ENCODE results near the gene SLC46A3. TPM values are rescaled to one million over a fixed set of nuclear protein-coding genes. Genes with fewer than 3 reads are reported as not detected.

Gene SLC46A3
- total RNA-seq, result 10 to 100 TPM in 2 of 4 donors, 1 to 10 TPM in 2; 5.3 to 13.8 (median 9.6) TPM

DNA sequence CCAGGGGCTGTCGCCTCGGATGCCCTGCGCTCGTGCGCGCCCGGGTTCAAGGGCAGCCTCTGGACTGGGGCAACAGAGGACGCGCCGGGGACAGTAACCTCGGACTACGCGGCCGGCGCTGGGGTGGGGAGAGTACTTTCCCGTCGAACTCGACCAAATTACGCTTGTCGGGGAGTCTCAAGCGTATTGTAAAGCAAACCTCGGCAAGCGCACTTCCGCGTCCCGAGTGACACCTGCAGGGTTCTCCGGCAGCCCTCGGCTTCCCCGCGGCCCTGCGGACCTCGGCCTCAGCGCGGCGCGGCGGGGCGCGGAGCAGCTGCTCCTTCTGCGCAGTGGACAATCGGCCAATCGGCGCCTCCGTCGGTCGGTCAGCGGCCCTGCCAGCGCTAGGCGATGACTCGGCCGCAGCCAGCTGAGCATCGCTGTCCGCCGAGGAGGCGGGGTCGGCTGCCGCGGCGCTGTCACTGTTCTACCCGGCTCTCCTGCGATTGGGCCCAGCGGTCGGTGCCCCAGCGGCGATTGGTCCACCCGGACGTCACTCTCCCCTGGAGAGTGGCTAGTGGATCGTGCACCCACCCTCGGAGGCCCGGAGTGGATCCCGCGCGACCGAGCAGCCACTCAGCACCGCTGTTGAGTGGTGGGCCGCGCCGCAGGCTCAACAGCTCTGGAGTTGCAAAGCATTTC lies at the start of gene SLC46A3:
SLC46A3 (minus strand) TSS at position 428 of the 684 bp plus-strand sequence. CDS start 972 bp downstream, outside the sequence.
- peak in 2 of 3 donors; percentile 37 to 71 for TF ChIP-seq POLR2AphosphoS5 (IDR thresholded peaks at IDR 0.05)
- TF ChIP-seq, protein P1, sequence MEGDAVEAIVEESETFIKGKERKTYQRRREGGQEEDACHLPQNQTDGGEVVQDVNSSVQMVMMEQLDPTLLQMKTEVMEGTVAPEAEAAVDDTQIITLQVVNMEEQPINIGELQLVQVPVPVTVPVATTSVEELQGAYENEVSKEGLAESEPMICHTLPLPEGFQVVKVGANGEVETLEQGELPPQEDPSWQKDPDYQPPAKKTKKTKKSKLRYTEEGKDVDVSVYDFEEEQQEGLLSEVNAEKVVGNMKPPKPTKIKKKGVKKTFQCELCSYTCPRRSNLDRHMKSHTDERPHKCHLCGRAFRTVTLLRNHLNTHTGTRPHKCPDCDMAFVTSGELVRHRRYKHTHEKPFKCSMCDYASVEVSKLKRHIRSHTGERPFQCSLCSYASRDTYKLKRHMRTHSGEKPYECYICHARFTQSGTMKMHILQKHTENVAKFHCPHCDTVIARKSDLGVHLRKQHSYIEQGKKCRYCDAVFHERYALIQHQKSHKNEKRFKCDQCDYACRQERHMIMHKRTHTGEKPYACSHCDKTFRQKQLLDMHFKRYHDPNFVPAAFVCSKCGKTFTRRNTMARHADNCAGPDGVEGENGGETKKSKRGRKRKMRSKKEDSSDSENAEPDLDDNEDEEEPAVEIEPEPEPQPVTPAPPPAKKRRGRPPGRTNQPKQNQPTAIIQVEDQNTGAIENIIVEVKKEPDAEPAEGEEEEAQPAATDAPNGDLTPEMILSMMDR (IDR thresholded peaks at IDR 0.05), result peak in 1 of 2 donors; percentile 9
- TF ChIP-seq EP300 (IDR thresholded peaks at IDR 0.05), result no peak
- under 1% methylated on average over 40 of the region's 78 CpGs for WGBS
- H3K4me1 ChIP-seq, result peaks cover 24% of the 10 kb centered on the region
- no peaks in the 10 kb centered on the region for H3K36me3 ChIP-seq
- H3K27ac ChIP-seq, result peak within 1 kb of the TSS; percentile 81
- no peaks in the 10 kb centered on the region for H3K27me3 ChIP-seq
- H3K4me3 ChIP-seq, result peak within 1 kb of the TSS; percentile 55
- DNase-seq (ENCODE audit: low spot score in 2 of 2), result peak; percentile 98 to 99
- no peaks in the 10 kb centered on the region for H3K9me3 ChIP-seq

DNA sequence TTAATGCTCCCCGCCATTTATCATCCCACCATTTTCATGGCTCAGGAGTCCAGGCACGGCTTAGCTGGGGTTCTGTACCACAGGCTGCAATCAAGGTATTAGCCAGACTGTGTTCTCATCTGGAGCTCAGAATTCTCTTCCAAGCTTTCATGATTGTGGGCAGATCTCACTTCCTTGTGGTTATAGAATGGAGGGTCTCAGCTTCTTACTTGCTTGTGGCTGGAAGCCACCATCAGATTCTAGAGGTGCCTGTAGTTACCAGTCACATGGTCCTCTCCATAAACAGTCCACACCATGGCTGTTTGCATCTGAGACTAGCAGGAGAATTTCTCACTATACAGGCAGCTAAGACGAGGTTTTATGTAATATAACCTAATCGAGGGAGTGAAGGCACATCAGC lies 45.1 kb upstream of the SLC46A3 start:
- H3K9me3 ChIP-seq, result peaks cover 9% of the 10 kb centered on the region
- WGBS, result 89% methylated on average over 4 of the region's 4 CpGs
- no peak for DNase-seq (ENCODE audit: low spot score in 2 of 2)
- H3K36me3 ChIP-seq, result no peaks in the 10 kb centered on the region
- no peak overlapping the region for H3K27ac ChIP-seq
- H3K27me3 ChIP-seq, result no peaks in the 10 kb centered on the region
- H3K4me3 ChIP-seq, result no peak overlapping the region
- TF ChIP-seq POLR2A (IDR thresholded peaks at IDR 0.05) (no peak), POLR2AphosphoS5 (IDR thresholded peaks at IDR 0.05) (no peak), EP300 (IDR thresholded peaks at IDR 0.05) (no peak)
- TF ChIP-seq, protein P1 (IDR thresholded peaks at IDR 0.05), result no peak
- no peaks in the 10 kb centered on the region for H3K4me1 ChIP-seq

DNA sequence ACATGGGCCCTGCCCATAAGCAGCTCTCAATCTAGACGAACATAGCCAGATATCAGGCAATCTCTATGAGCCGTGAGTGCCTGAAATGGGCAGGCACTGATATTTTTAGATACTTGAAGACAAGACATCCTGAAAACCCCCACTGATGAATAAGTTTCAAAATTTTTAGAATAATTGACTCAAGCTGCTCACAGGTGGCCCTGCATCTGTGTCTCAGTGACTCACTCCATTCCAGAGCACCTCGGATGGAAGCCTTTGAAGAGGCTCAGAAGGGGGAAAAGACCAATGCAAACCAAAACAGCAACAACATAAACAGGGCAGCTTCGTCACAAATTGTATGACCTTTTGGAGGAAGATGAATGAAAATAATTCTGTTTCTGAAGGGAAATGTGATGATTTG lies 42.8 kb upstream of the SLC46A3 start:
- 65% methylated on average over 4 of the region's 4 CpGs for WGBS
- Histone ChIP-seq H3K4me3 (no peak overlapping the region), H3K4me1 (no peaks in the 10 kb centered on the region), H3K27me3 (no peaks in the 10 kb centered on the region), H3K36me3 (no peaks in the 10 kb centered on the region), H3K9me3 (peaks cover 11% of the 10 kb centered on the region), H3K27ac (no peak overlapping the region)
- TF ChIP-seq EP300 (IDR thresholded peaks at IDR 0.05) (no peak), POLR2AphosphoS5 (IDR thresholded peaks at IDR 0.05) (no peak), POLR2A (IDR thresholded peaks at IDR 0.05) (no peak)
- TF ChIP-seq, protein P1 (IDR thresholded peaks at IDR 0.05), result no peak
- no peak for DNase-seq (ENCODE audit: low spot score in 2 of 2)

- Histone ChIP-seq H3K9me3 (peaks cover 6% of the 10 kb centered on the region), H3K4me3 (peak overlapping the region; percentile 22), H3K27me3 (no peaks in the 10 kb centered on the region), H3K27ac (no peak overlapping the region), H3K36me3 (no peaks in the 10 kb centered on the region), H3K4me1 (peaks cover 15% of the 10 kb centered on the region)
- DNase-seq (ENCODE audit: low spot score in 2 of 2), result no peak
- TF ChIP-seq, protein P1 (IDR thresholded peaks at IDR 0.05), result no peak
- no peak for TF ChIP-seq EP300 (IDR thresholded peaks at IDR 0.05)
- TF ChIP-seq POLR2AphosphoS5 (IDR thresholded peaks at IDR 0.05), result no peak
- no peak for TF ChIP-seq POLR2A (IDR thresholded peaks at IDR 0.05)
- WGBS, result 67% methylated on average over 5 of the region's 5 CpGs
Measured at GRCh38 chr13:28755546-28755870, 36.7 kb upstream of the SLC46A3 start.

- H3K27ac ChIP-seq, result peak overlapping the region; percentile 3
- no peak for DNase-seq (ENCODE audit: low spot score in 2 of 2)
- TF ChIP-seq, protein P1 (IDR thresholded peaks at IDR 0.05), result no peak
- TF ChIP-seq EP300 (IDR thresholded peaks at IDR 0.05) (no peak), POLR2AphosphoS5 (IDR thresholded peaks at IDR 0.05) (no peak), POLR2A (IDR thresholded peaks at IDR 0.05) (no peak)
- H3K36me3 ChIP-seq, result no peaks in the 10 kb centered on the region
- WGBS, result 71% methylated on average over 30 of the region's 32 CpGs
- peaks cover 15% of the 10 kb centered on the region for H3K4me1 ChIP-seq
- H3K4me3 ChIP-seq, result peak overlapping the region; percentile 22
- H3K27me3 ChIP-seq, result no peaks in the 10 kb centered on the region
- H3K9me3 ChIP-seq, result peaks cover 6% of the 10 kb centered on the region
Measured at GRCh38 chr13:28754698-28755545, 36.2 kb upstream of the SLC46A3 start.

Data from suprapubic skin (tissue), 4 donors.